Esophagus muscularis mucosa (tissue), 4 donors: ENCODE data around the gene MLN.

Experiments used
- EP300 ChIP-seq: sonication (generic); formaldehyde crosslinking; IDR thresholded peaks from one replicate; pipeline ENCODE4 v1.6.1; 2017; ENCODE audit warnings: antibody characterized with exemption
- POLR2A ChIP-seq: fragments of 450-650 bp; IDR thresholded peaks from one replicate; pipeline ENCODE4 v1.6.1; 2017; ENCODE audit warnings: antibody characterized with exemption, moderate library complexity, mild to moderate bottlenecking, low read depth
- POLR2AphosphoS5 ChIP-seq, 2 donors: sonication (generic); formaldehyde crosslinking; IDR thresholded peaks; one replicate each; pipeline ENCODE4 v1.6.1; 2017; ENCODE audit warnings: antibody characterized with exemption in 2 of 2
- TF ChIP-seq, protein P1 (sequence below), 3 experiments: fragments of 200-600 bp in 2 of 3; fragments of 450-650 bp in 1 of 3; sonication (generic) in 2 of 3; IDR thresholded peaks; one replicate each; pipeline ENCODE4 v1.5.1; 2017 to 2019; ENCODE audit warnings: antibody characterized with exemption in 3 of 3, mild to moderate bottlenecking in 2 of 3, moderate library complexity in 1 of 3

- TF ChIP-seq, protein P1, sequence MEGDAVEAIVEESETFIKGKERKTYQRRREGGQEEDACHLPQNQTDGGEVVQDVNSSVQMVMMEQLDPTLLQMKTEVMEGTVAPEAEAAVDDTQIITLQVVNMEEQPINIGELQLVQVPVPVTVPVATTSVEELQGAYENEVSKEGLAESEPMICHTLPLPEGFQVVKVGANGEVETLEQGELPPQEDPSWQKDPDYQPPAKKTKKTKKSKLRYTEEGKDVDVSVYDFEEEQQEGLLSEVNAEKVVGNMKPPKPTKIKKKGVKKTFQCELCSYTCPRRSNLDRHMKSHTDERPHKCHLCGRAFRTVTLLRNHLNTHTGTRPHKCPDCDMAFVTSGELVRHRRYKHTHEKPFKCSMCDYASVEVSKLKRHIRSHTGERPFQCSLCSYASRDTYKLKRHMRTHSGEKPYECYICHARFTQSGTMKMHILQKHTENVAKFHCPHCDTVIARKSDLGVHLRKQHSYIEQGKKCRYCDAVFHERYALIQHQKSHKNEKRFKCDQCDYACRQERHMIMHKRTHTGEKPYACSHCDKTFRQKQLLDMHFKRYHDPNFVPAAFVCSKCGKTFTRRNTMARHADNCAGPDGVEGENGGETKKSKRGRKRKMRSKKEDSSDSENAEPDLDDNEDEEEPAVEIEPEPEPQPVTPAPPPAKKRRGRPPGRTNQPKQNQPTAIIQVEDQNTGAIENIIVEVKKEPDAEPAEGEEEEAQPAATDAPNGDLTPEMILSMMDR (IDR thresholded peaks at IDR 0.05), result no peak
- TF ChIP-seq POLR2AphosphoS5 (IDR thresholded peaks at IDR 0.05) (no peak), EP300 (no peak), POLR2A (no peak)
These were observed 24.5 kb downstream of the MLN start for GRCh38 chr6:33779290-33779689.
